ENCODE data around the gene GLRX.

DNA sequence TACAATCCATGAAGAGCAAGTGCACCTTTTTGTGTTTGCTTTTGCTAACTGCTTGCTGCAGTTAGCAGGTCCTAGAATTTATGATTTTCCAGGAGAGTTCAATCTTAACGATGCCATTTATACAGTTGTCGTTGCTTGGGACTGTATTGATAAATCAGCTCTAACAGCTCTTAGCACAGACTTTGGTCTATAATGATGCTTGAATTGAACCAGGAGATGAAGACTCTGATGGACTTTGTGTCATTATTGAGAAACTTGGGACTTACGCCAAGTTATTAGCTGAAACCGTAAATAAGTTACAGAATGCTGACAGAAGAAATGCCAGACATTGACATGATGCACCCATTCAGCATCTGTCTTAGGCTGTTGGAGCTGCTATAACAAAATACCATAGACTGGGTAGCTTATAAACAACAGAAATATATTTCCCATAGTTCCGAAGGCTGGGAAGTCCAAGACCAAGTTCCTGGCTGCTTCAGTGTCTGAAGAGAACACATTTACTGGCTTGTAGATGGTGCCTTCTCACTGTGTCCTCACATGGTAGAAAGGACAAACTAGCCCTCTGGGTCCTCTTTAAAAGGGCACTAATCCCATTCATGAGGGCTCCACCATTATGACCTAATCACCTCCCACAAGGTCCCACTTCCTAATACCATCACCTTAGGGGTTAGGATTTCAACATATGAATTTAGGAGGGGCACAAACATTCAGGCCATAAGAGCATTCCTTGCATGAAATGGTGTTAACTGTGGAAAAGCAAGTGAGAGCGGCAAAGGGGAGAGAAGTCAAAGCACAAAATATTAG lies 17.6 kb downstream of the GLRX start:
- no peak for TF ChIP-seq POLR2A (IDR thresholded peaks at IDR 0.05)
- TF ChIP-seq, protein P1, sequence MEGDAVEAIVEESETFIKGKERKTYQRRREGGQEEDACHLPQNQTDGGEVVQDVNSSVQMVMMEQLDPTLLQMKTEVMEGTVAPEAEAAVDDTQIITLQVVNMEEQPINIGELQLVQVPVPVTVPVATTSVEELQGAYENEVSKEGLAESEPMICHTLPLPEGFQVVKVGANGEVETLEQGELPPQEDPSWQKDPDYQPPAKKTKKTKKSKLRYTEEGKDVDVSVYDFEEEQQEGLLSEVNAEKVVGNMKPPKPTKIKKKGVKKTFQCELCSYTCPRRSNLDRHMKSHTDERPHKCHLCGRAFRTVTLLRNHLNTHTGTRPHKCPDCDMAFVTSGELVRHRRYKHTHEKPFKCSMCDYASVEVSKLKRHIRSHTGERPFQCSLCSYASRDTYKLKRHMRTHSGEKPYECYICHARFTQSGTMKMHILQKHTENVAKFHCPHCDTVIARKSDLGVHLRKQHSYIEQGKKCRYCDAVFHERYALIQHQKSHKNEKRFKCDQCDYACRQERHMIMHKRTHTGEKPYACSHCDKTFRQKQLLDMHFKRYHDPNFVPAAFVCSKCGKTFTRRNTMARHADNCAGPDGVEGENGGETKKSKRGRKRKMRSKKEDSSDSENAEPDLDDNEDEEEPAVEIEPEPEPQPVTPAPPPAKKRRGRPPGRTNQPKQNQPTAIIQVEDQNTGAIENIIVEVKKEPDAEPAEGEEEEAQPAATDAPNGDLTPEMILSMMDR (IDR thresholded peaks at IDR 0.05) = no peak

Data from Peyer's patch (tissue), 4 donors.